Activated T-cell treated with anti-CD3 and anti-CD28 coated beads, Interleukin-2, amount 50 U/mL, for 4 hours (primary cell): ENCODE data around the gene NSMF. TPM values are rescaled to one million over a fixed set of nuclear protein-coding genes. Genes with fewer than 3 reads are reported as not detected.
"Not testable (repeated sequence)": the region's sequence is repeated elsewhere in the genome, so short reads cannot be mapped to it uniquely, and the experiment has no call there.

Source experiments
- ATAC-seq, 2 donors: fragments of 200-7000 bp; cut with Tn5 transposase; one replicate each; pipeline ENCODE4 v1.10.0; 2021
- DNase-seq: peaks from one replicate; pipeline ENCODE4 v3.0.0-alpha.2; 2020
- H3K27me3 Mint-ChIP-seq: one replicate; pipeline ENCODE4 v1.8.0; 2021; ENCODE audit warnings: low read depth, mixed read lengths
- H3K36me3 Mint-ChIP-seq: one replicate; pipeline ENCODE4 v1.8.0; 2022; ENCODE audit warnings: mixed read lengths; ENCODE audit not compliant: insufficient read depth
- H3K4me1 Mint-ChIP-seq: one replicate; pipeline ENCODE4 v1.8.0; 2021; ENCODE audit warnings: low read depth, mixed read lengths
- H3K4me3 Mint-ChIP-seq: one replicate; pipeline ENCODE4 v1.8.0; 2021; ENCODE audit warnings: mild to moderate bottlenecking, moderate library complexity, mixed read lengths
- H3K9me3 Mint-ChIP-seq: one replicate; pipeline ENCODE4 v1.8.0; 2021; ENCODE audit warnings: mixed read lengths
- total RNA-seq, 3 donors: library from RNA; stranded (reverse); gene quantifications; one replicate each; pipeline ENCODE4 v1.2.1, GENCODE V29; 2021

The NSMF gene
- total RNA-seq, 3 donors from 2014 or later: 69.5 to 89.1 (median 87.7) TPM

GRCh38 chr9:137452761-137453642, 6.1 kb downstream of the NSMF start:
- peaks cover 6% of the 10 kb centered on the region for H3K36me3 Mint-ChIP-seq
- peaks cover 38% of the 10 kb centered on the region for H3K4me1 Mint-ChIP-seq
- H3K4me3 Mint-ChIP-seq: no peak overlapping the region
- no peaks in the 10 kb centered on the region for H3K27me3 Mint-ChIP-seq
- no peaks in the 10 kb centered on the region for H3K9me3 Mint-ChIP-seq
- DNase-seq: peak; percentile 6
- ATAC-seq: no peak

- peaks cover 6% of the 10 kb centered on the region for H3K36me3 Mint-ChIP-seq
- H3K9me3 Mint-ChIP-seq: no peaks in the 10 kb centered on the region
- DNase-seq: peak; percentile 3
- no peak for ATAC-seq
- peak overlapping the region; percentile 29 for H3K4me3 Mint-ChIP-seq
- peaks cover 40% of the 10 kb centered on the region for H3K4me1 Mint-ChIP-seq
- no peaks in the 10 kb centered on the region for H3K27me3 Mint-ChIP-seq
These were observed 7.0 kb downstream of the NSMF start for GRCh38 chr9:137452006-137452760.

- not testable (repeated sequence) for H3K4me3 Mint-ChIP-seq, H3K36me3 Mint-ChIP-seq, H3K9me3 Mint-ChIP-seq, ATAC-seq, H3K27me3 Mint-ChIP-seq
- peak; percentile 7 for DNase-seq
- peaks cover 33% of the 10 kb centered on the region for H3K4me1 Mint-ChIP-seq
These were observed 7.7 kb downstream of the NSMF start for GRCh38 chr9:137451264-137452005.

GRCh38 chr9:137450539-137451222, 8.5 kb downstream of the NSMF start:
- peak; percentile 39 for DNase-seq
- not testable (repeated sequence) for ATAC-seq, H3K9me3 Mint-ChIP-seq, H3K4me3 Mint-ChIP-seq, H3K36me3 Mint-ChIP-seq, H3K27me3 Mint-ChIP-seq
- peaks cover 31% of the 10 kb centered on the region for H3K4me1 Mint-ChIP-seq

GRCh38 chr9:137449931-137450538, 9.1 kb downstream of the NSMF start:
- no peak overlapping the region for H3K4me3 Mint-ChIP-seq
- peaks cover 33% of the 10 kb centered on the region for H3K4me1 Mint-ChIP-seq
- peaks cover 1% of the 10 kb centered on the region for H3K27me3 Mint-ChIP-seq
- no peaks in the 10 kb centered on the region for H3K9me3 Mint-ChIP-seq
- H3K36me3 Mint-ChIP-seq: peaks cover 3% of the 10 kb centered on the region
- ATAC-seq: no peak
- DNase-seq: peak; percentile 64

GRCh38 chr9:137449081-137449844, 9.9 kb downstream of the NSMF start:
- peaks cover 3% of the 10 kb centered on the region for H3K36me3 Mint-ChIP-seq
- no peak for DNase-seq
- H3K27me3 Mint-ChIP-seq: peaks cover 1% of the 10 kb centered on the region
- no peaks in the 10 kb centered on the region for H3K9me3 Mint-ChIP-seq
- H3K4me1 Mint-ChIP-seq: peaks cover 27% of the 10 kb centered on the region
- no peak overlapping the region for H3K4me3 Mint-ChIP-seq
- ATAC-seq: no peak

- ATAC-seq (no peak), DNase-seq (no peak)
- no peak overlapping the region for H3K4me3 Mint-ChIP-seq
- peaks cover 24% of the 10 kb centered on the region for H3K4me1 Mint-ChIP-seq
- H3K27me3 Mint-ChIP-seq: peaks cover 2% of the 10 kb centered on the region
- no peaks in the 10 kb centered on the region for H3K9me3 Mint-ChIP-seq
- peaks cover 3% of the 10 kb centered on the region for H3K36me3 Mint-ChIP-seq
These were observed 10.6 kb downstream of the NSMF start for GRCh38 chr9:137448602-137448962.

GRCh38 chr9:137447722-137448601, 11.2 kb downstream of the NSMF start:
- Mint-ChIP-seq H3K9me3 (no peaks in the 10 kb centered on the region), H3K27me3 (peaks cover 4% of the 10 kb centered on the region), H3K4me3 (no peak overlapping the region), H3K36me3 (peaks cover 3% of the 10 kb centered on the region), H3K4me1 (peaks cover 21% of the 10 kb centered on the region)
- ATAC-seq: no peak
- no peak for DNase-seq

GRCh38 chr9:137446851-137447471, 12.2 kb downstream of the NSMF start:
- Mint-ChIP-seq H3K27me3 (peaks cover 10% of the 10 kb centered on the region), H3K4me1 (peaks cover 19% of the 10 kb centered on the region), H3K36me3 (peaks cover 3% of the 10 kb centered on the region), H3K4me3 (no peak overlapping the region), H3K9me3 (no peaks in the 10 kb centered on the region)
- no peak for DNase-seq
- ATAC-seq: no peak

- H3K36me3 Mint-ChIP-seq: peaks cover 3% of the 10 kb centered on the region
- H3K27me3 Mint-ChIP-seq: peaks cover 12% of the 10 kb centered on the region
- no peaks in the 10 kb centered on the region for H3K9me3 Mint-ChIP-seq
- no peak for DNase-seq
- no peak for ATAC-seq
- H3K4me1 Mint-ChIP-seq: peaks cover 21% of the 10 kb centered on the region
- no peak overlapping the region for H3K4me3 Mint-ChIP-seq
These were observed 13.2 kb downstream of the NSMF start for GRCh38 chr9:137445930-137446431.

GRCh38 chr9:137445275-137445807, 13.8 kb downstream of the NSMF start:
- Mint-ChIP-seq H3K4me3 (no peak overlapping the region), H3K4me1 (peaks cover 21% of the 10 kb centered on the region), H3K9me3 (no peaks in the 10 kb centered on the region), H3K36me3 (peaks cover 3% of the 10 kb centered on the region), H3K27me3 (peaks cover 12% of the 10 kb centered on the region)
- ATAC-seq (peak; percentile 86 to 87), DNase-seq (peak; percentile 88)
